Lower leg skin (tissue), 3 donors: ENCODE data around the gene CLCN1.

Experiments used
- POLR2A ChIP-seq, 2 donors: fragments of 450-650 bp; IDR thresholded peaks; one replicate each; pipeline ENCODE4 v1.6.1; 2016 to 2017; ENCODE audit warnings: antibody characterized with exemption in 2 of 2, mild to moderate bottlenecking in 1 of 2, moderate library complexity in 1 of 2
- TF ChIP-seq, protein P1 (sequence below), 3 donors: fragments of 450-650 bp; IDR thresholded peaks; one replicate each; pipeline ENCODE4 v1.5.1; 2016; ENCODE audit warnings: antibody characterized with exemption in 3 of 3, mild to moderate bottlenecking in 3 of 3, moderate library complexity in 2 of 3

DNA sequence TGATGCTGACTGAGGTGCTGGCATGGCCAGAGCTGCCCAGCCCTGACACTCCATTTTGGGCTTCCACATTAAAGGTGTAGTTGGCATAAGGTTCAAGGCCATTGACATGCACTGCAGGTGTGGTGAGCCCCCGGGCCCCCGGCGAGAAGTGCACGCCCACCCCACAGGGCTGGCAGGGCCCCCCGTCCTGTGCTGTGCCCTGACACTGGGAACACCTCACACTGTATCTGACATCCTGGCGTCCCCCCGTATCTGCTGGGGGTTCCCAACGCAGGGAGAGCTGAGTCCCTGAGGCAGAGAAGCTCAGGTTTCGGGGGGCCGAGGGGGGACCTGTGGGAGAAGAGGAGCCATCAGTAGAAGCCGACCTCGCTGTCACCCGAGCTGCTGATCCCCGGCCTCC, 82.7 kb downstream of the CLCN1 start:
- TF ChIP-seq, protein P1, sequence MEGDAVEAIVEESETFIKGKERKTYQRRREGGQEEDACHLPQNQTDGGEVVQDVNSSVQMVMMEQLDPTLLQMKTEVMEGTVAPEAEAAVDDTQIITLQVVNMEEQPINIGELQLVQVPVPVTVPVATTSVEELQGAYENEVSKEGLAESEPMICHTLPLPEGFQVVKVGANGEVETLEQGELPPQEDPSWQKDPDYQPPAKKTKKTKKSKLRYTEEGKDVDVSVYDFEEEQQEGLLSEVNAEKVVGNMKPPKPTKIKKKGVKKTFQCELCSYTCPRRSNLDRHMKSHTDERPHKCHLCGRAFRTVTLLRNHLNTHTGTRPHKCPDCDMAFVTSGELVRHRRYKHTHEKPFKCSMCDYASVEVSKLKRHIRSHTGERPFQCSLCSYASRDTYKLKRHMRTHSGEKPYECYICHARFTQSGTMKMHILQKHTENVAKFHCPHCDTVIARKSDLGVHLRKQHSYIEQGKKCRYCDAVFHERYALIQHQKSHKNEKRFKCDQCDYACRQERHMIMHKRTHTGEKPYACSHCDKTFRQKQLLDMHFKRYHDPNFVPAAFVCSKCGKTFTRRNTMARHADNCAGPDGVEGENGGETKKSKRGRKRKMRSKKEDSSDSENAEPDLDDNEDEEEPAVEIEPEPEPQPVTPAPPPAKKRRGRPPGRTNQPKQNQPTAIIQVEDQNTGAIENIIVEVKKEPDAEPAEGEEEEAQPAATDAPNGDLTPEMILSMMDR (IDR thresholded peaks at IDR 0.05), result no peak
- TF ChIP-seq POLR2A (IDR thresholded peaks at IDR 0.05), result no peak
